Measurements from ENCODE around the gene B4GALNT4.
"Not testable (repeated sequence)": the region's sequence is repeated elsewhere in the genome, so short reads cannot be mapped to it uniquely, and the experiment has no call there.

B4GALNT4 gene

DNA sequence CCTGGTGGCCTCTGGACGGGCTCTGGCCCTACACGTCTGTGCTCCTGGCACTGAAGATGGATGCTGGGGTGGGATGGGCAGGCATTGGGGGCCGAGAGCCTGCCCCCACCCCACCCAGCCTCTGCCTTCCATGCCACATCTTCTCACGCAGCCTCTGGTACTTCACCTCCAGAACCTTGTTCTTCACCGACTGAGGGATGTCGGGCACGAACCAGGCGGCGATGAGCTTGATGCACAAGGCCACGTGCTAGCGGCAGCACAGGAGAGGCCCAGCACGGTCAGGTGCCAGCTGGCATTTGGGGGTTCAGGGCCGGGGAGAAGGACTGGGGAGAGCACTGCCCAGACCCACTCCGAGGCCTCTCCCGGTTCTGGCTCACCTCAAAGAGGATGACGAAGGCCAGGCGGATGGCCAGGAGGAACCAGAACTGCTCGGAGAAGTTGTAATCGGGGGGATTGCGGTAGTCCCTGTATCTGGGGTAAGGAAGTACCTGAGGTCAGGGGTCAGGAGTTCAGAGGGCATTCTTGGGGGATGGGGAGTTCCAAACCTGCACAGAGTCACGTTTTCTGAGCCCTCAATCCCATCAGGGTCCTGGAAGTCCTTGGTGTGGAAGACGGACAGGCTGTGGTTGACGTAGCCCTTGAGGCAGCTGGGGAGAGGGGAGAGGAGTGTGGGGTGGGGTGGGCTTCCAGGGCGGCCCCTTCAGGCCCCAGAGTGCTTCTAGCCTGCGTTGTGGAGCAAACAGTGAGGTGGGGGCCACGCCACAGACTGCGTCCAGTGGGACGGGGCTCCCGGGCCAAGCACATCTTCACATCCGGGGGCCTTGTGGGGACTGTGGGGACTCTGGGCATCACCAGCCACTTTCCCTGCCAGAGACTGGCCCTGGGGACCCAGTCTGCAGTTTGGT, 49.3 kb downstream of the B4GALNT4 start:
- DNase-seq (ENCODE audit: extremely low read depth in 1 of 2, low read depth in 1 of 2), result no peak

DNA sequence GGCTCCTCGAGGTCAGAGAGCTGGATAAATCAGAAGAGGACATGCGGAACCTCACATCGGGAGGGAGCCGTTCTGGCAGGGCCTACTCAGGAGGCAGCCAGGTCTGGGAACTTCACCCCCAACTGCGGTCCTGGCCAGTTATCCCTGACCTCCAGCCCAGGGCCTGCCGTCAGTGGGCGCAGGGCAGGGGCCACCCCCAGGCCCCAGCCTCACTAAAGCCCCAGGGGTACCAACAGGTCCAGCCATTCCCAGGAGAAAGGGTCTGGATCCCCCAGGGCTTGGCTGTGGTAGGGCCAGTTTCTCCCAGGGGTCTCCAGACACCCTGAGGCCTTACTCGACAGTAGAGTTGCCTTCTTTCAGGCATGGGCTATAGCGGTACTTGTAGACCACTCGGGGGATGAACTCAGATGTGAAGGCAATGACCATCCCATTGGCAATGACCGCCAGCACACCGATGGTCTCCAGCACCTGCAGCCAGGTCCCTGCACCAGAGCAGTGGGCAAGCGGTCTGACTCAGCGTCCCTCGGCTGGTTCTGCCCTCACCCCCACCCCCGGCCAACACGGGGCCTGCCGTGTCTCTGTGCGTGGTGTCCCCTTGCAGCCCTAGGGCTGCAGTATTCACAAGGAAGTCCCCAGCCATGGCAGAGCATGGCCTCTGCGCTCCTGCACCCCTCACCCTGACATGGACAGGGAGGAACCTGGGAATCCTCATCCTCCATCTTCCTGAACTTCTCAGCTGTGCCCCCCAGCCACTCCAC, 50.1 kb downstream of the B4GALNT4 start:
- no peak for DNase-seq (ENCODE audit: extremely low read depth in 1 of 2, low read depth in 1 of 2)

DNA sequence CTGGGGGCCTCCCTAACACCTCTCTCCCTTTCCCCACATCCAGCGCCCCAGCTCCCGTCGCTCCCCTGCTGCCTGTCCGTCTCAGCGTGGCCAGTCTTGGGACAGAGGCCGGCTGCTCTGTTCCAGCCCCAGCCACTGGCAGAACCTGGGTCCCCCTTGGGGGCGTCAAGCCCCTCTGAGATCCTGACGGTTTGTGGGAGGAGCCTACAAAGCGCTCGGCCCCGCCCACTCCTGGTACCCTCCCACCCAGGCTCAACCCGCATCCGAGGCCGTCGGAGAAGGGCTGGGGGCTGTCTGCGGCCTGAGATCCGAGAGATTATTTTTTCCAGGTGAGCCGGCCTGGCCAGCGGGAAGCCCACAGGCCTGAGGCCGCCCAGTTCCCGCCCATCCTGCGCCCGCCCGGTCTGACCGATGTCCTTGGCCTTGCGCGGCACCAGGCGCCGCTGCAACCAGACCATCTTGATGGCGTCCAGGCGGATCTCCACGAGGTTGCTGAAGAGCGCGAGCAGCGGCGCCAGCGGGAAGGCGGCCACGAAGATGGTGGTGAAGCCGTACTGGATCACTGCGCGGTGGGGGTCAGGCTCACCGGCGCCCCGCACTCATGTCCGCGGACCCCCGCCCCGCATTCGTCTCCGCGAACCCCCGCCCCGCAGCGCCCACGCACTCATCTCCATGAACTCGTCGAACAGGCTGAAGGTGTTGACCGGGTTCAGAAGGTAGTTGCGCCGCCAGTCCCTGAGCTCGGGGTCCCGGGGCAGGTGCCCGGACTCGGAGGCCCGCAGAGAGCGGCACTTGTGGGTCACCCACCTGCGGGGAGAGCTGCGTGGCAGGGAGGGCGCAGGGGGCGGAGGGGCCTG, 51.0 kb downstream of the B4GALNT4 start:
- DNase-seq (ENCODE audit: extremely low read depth in 1 of 2, low read depth in 1 of 2), result no peak

DNA sequence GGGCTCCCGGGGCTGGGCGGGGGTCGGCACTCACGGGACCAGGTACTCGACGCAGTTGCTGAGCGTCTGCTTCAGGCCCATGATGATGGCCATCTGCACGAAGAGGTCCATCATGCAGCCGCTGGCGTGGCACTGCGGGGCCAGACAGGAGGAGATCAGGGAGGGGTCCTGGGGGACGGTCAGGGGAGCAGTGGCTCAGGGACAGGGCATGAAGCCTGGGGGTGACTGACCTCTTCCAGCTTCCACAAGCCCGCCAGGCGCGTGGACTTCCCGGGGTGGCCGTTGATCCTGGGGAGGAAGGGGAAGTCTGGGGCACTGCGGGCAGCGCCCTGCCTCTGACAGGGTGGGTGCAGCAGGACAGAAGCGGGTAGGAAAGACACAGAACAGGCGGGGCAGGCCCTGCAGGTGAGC, 51.6 kb downstream of the B4GALNT4 start:
- DNase-seq (ENCODE audit: extremely low read depth in 1 of 2, low read depth in 1 of 2), result no peak

DNA sequence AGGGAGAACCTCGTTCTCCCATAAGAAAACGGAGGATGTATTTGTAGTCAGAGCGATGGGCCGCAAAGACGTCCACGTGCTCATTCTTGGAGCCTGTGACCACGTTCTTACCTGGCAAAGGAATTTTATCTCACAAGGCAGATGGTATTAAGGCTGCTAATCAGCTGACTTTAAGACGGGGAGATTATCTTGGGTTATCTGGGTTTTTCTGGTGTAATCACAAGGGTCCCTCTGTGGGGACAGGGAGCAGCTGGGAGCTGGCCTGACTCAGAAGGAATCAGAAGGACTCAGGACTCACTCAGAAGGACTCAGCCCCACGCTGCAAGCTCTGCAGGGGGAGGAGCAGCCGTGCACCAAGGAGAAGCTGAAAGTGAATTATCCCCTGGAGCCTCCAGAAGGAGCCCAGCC, 53.0 kb downstream of the B4GALNT4 start:
- no peak for DNase-seq (ENCODE audit: extremely low read depth in 1 of 2, low read depth in 1 of 2)

DNA sequence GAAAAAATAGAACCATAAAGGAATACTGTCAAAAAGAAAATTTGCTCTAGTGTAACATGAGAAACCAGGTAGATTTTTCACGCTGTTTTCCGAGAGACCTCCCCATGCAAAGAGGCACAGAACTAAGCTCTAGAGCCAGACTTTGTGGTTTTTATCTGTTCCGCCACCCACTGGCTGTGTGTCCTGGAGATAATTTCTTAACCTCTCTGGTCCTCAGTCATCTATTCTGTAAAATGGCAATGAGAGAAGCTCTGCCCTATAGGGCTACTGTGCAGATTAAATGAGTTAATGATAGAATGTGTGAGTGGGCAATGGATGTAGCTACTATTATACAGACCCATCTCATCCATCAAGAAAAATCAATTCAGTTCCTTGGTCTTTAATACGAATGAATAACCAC, 54.9 kb downstream of the B4GALNT4 start:
- no peak for DNase-seq (ENCODE audit: extremely low read depth in 1 of 2, low read depth in 1 of 2)

DNA sequence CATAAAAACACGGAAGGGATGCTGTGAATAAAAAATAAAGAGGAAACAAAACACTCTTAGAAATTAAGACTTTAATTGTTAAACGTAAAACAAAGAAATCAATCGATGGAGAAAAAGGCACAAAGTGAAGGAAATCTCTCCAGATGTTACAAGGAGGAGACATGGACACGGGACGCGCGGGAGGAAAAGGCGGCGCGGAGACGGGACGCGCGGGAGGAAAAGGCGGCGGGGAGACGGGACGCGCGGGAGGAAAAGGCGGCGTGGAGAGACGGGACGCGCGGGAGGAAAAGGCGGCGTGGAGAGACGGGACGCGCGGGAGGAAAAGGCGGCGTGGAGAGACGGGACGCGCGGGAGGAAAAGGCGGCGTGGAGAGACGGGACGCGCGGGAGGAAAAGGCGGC, 55.5 kb downstream of the B4GALNT4 start:
- DNase-seq (ENCODE audit: extremely low read depth in 1 of 2, low read depth in 1 of 2), result not testable (repeated sequence)

DNA sequence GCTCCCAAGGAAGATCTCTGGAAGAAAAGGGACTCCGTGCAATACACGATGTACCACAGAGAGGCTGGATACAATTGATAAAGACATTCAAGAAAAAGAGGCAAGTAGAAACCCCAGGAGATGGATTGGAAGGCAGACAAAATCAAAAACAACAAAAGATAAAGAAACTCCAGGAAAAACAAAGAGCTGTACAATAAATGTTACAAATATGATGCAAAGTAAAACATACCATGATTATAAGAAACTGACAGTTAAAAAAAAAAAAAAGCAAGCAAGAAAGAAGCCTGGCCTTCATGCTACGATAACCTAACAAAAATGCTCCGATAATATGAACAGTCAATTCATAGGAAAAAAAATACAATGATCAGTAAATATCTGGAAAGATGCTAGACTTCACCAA, 56.0 kb downstream of the B4GALNT4 start:
- DNase-seq (ENCODE audit: extremely low read depth in 1 of 2, low read depth in 1 of 2), result no peak

DNA sequence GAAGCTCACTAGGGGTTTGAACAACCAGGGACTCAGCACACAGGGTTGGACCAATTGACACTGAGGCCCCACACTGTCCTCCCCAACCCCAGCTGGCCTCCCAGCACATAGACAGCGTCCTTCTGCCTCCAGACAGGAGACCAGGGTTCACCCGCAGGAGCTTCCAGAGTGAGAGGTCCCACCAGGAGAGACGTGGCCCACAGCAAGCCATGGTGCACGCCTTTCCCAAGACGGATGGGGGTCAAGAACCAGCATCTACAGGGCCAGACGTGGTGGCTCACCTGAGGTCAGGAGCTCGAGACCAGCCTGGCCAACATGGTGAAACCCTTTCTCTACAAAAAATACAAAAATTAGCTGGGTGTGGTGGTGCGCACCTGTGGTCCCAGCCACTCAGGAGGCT, 57.6 kb downstream of the B4GALNT4 start:
- DNase-seq (ENCODE audit: extremely low read depth in 1 of 2, low read depth in 1 of 2), result no peak

DNA sequence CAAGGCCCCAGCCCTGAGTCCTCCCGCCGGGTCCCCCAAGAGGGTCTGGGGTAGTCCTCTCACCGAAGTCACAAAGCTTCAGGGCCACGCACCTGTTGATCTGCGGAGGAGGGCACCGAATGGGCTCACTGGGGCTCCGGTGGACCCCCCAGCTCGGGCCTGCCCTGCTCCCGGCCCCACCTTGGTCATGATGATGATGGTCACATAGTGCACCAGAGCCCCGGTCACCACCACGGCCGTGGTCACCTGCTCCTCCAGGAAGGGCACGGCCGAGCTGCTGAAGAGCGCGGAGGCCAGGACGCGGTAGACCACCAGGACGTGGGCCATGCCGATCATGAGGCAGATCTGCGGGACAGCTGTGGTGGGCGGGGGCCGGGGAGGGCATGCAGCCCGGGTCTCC, 59.0 kb downstream of the B4GALNT4 start:
- DNase-seq (ENCODE audit: extremely low read depth in 1 of 2, low read depth in 1 of 2), result no peak

DNA sequence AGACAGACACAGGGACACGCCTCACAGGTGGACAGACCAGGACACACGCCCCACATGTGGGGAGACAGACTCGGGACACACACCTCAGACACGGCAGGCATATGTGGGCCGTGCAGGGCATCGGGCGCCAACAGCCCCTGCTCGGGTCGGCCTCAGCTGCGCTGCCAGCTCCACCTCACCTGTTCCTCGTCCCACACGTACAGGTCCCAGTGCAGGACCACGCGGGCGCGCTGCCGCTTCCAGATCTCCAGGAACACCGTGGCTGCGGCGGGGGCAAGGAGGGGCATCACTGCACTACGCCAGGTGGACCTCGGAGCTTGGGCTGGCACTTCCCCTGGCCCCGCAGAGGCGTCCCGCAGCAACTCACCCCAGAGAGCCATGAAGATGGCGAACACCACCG, 60.1 kb downstream of the B4GALNT4 start:
- no peak for DNase-seq (ENCODE audit: extremely low read depth in 1 of 2, low read depth in 1 of 2)

DNA sequence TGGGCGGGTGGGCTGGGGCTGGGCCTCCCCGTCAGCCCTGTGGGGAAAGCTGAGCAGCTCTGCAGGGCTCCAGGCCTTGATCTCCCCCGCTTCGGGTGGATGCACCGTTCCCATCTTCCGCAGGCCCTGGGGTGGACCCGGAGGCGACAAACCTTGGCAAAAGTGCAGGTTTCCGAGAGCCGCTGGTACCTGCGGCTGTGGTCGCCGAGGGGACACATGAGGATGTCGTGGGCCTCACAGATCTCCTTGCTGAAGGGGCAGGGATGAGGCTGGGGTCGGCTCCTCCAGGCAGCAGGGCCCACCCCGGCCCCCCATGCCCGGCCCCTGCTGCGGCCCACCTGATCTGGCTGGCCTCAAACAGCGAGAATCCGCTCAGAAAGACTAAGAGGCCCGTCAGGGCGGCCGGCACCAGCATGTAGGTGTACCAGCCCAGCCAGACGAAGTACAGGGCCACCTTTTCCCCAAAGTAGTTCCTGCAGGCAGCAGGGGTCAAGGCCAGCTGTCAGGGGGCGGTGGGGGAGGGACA, 60.7 kb downstream of the B4GALNT4 start:
- no peak for DNase-seq (ENCODE audit: extremely low read depth in 1 of 2, low read depth in 1 of 2)
